ENCODE results near the gene PLCD3.

Gene PLCD3

DNA sequence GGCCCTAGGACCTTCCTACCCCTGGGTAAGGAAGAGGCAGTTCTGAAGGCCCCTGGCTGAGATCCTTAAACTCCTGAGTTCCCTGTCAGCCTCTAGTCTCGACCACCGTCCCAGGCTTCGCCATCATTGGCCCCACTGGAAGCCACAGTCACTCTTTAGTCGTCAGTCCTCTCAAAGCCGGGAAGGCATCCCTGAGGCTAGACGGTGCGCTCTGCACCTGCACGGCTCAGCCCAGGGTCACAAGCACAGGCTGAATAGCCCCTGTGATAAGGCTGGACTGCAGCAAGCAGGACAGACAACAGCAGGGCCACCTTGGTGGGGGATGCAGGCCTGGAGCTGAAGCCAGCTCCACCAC lies 12.7 kb upstream of the PLCD3 start:
- TF ChIP-seq, protein P1, sequence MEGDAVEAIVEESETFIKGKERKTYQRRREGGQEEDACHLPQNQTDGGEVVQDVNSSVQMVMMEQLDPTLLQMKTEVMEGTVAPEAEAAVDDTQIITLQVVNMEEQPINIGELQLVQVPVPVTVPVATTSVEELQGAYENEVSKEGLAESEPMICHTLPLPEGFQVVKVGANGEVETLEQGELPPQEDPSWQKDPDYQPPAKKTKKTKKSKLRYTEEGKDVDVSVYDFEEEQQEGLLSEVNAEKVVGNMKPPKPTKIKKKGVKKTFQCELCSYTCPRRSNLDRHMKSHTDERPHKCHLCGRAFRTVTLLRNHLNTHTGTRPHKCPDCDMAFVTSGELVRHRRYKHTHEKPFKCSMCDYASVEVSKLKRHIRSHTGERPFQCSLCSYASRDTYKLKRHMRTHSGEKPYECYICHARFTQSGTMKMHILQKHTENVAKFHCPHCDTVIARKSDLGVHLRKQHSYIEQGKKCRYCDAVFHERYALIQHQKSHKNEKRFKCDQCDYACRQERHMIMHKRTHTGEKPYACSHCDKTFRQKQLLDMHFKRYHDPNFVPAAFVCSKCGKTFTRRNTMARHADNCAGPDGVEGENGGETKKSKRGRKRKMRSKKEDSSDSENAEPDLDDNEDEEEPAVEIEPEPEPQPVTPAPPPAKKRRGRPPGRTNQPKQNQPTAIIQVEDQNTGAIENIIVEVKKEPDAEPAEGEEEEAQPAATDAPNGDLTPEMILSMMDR (conservative IDR thresholded peaks at IDR 0.05; ENCODE audit: low read length), result no peak
- no peak for DNase-seq (ENCODE audit: low read depth)
- no peak overlapping the region; the same call in 1 of the 2 replicates for H3K4me3 ChIP-seq (ENCODE audit: low read length)

DNA sequence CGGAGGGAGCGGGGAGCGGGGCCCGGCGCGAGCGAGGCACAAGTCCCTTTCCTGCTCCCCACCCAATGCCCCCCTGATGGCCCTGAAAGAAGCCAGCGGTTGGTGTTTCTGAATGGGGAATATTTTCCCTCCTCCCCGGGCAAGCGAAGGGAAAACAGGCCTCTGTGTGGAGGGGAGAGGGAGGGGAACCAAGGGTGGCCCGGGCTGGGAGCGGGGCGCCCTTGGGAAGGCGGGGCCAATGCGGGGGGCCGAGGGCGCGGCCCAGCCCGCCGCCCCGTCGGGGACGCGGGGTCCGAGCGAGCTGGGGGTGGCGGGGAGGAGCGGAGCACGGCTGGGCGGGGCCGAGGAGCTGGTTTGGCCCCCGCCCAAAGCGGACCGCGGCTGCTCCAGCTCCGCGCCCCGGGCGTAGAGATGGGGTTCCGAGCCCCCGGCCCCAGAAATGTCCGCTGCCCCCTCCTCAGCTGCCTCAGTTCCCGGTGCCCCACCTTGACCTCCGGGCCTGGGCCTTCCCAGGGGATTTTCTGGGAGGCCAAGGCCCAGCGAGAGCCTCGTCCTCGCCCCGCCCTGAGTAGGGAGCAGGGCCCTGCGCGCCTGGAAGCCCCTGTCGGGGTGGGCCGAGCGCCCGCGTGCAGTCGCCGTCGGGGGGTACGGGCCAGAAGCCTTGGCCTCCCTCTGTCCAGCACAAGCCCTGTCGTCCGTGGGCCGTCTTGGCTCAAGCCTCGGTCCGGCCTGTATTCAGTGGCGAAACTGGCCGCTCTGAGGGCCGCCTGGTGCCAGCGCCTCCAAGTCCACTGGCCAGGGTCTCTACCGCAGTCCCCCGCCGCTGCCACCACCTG lies 12.1 kb upstream of the PLCD3 start:
- TF ChIP-seq, protein P1 (conservative IDR thresholded peaks at IDR 0.05; ENCODE audit: low read length), result no peak
- DNase-seq (ENCODE audit: low read depth), result peak; percentile 43
- peak overlapping the region; percentile 56 for H3K4me3 ChIP-seq (ENCODE audit: low read length)

DNA sequence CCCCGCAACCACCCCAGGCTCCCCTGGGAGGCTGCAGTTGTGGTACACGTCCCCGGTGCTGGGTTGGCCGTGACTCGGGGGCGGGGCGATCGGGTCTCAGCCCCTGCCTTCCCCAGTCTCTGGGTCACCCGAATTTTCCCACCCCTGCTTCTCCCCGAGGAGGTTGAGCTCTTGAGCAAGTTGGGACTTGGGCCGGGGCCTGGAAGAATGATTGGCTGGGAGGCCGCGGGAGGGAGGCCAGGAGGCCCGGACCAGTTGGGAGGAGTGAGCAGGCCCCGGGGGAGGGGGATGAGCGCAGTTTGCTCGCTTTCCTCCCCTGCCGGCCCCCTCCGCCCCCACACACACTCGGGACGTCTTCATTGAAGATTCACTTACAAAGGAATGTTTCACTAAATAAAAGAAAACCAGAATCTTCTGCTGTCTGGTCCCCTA lies 11.5 kb upstream of the PLCD3 start:
- DNase-seq (ENCODE audit: low read depth), result peak; percentile 91
- TF ChIP-seq, protein P1 (conservative IDR thresholded peaks at IDR 0.05; ENCODE audit: low read length), result no peak
- H3K4me3 ChIP-seq (ENCODE audit: low read length), result peak overlapping the region; percentile 56

DNA sequence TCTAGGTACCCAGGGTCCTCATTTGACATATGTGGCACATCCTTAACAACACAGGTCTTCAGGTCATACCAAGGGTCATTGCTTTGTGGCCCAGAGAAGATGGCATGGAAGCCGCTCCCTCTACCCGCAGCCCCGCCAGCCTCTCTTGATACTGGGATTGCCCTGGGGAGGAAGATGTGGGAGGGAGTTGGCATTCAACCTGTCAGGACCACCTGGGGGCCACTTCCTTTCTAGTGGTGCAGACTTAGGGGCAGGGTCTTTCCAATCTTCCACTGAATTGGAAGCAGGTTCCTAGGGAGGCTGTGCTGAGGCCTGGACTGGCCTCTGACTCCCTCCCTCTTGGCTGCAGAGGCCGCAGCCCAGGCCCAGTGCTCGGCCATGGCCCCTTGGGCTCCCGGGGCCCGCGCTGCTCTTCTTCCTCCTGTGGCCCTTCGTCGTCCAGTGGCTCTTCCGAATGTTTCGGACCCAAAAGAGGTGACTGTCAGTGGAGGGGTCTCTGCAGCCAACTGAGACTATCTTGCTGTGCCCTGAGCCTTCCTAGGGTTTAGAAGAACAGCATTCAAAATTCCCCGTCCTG lies 10.9 kb upstream of the PLCD3 start:
- H3K4me3 ChIP-seq (ENCODE audit: low read length), result peak overlapping the region; percentile 12; the same call in 1 of the 2 replicates
- no peak for DNase-seq (ENCODE audit: low read depth)
- TF ChIP-seq, protein P1 (conservative IDR thresholded peaks at IDR 0.05; ENCODE audit: low read length), result no peak

DNA sequence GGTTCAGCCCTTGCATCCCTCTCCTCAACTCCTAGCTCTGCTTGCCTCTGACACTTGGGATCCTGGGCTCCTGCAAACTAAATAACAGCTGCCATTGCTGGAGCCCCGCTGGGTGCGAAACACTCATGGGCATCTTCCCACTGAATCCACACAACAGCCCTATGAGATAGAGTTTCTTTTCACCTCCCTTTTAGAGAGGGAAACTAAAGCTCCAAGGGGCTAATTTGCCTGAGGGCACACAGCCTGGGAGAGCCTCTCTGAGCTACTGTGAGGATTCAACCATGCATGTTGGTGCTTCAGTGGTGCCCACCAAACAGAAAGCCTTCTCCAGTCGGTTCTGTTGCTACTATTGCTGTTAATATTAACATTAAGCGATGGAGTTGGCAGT lies 7.2 kb upstream of the PLCD3 start:
- H3K4me3 ChIP-seq (ENCODE audit: low read length), result no peak overlapping the region
- TF ChIP-seq, protein P1 (conservative IDR thresholded peaks at IDR 0.05; ENCODE audit: low read length), result no peak
- DNase-seq (ENCODE audit: low read depth), result no peak

DNA sequence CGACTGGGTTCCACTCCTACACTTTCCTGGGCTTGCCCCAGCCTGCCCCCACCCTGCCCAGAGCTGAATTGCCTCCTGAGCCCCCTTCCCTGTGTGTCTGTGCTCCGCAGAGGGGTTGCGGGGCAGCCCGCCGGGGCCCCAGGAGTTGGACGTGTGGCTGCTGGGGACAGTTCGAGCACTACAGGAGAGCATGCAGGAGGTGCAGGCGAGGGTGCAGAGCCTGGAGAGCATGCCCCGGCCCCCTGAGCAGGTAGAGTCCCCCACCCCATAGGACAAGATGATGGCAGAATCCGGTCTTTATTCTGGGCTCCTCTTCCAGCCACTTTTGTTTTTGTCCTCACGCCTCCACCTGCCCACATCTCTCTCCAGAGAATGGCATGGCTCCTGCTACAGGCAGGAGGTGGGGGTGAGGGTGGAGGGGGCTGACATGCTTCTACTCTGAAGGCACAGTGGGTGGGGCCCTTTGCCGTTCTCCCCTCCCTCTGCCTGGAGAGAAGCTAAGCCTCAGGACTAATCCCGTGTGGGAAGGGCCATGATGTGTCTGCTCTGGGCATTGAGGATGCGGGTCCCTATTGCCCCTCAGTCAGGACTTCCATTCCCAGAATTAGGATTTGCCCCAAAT lies 6.7 kb upstream of the PLCD3 start:
- TF ChIP-seq, protein P1 (conservative IDR thresholded peaks at IDR 0.05; ENCODE audit: low read length), result no peak
- H3K4me3 ChIP-seq (ENCODE audit: low read length), result no peak overlapping the region
- no peak for DNase-seq (ENCODE audit: low read depth)
